Measurements from ENCODE around the gene FKBP6.
"Not testable (repeated sequence)": the region's sequence is repeated elsewhere in the genome, so short reads cannot be mapped to it uniquely, and the experiment has no call there.

DNA sequence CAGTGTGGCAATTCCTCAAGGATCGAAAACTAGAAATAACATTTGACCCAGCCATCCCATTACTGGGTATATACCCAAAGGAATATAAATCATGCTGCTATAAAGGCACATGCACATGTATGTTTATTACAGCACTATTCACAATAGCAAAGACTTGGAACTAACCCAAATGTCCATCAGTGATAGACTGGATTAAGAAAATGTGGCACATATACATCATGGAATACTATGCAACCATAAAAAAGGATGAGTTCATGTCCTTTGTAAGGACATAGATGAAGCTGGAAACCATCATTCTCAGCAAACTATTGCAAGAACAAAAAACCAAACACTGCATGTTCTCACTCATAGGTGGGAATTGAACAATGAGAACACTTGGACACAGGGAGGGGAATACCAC is 32.6 kb downstream of the FKBP6 start:
- TF ChIP-seq, protein P1, sequence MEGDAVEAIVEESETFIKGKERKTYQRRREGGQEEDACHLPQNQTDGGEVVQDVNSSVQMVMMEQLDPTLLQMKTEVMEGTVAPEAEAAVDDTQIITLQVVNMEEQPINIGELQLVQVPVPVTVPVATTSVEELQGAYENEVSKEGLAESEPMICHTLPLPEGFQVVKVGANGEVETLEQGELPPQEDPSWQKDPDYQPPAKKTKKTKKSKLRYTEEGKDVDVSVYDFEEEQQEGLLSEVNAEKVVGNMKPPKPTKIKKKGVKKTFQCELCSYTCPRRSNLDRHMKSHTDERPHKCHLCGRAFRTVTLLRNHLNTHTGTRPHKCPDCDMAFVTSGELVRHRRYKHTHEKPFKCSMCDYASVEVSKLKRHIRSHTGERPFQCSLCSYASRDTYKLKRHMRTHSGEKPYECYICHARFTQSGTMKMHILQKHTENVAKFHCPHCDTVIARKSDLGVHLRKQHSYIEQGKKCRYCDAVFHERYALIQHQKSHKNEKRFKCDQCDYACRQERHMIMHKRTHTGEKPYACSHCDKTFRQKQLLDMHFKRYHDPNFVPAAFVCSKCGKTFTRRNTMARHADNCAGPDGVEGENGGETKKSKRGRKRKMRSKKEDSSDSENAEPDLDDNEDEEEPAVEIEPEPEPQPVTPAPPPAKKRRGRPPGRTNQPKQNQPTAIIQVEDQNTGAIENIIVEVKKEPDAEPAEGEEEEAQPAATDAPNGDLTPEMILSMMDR (IDR thresholded peaks at IDR 0.05) = not testable (repeated sequence)
- TF ChIP-seq OVOL2 (CRISPR knock-in tag; IDR thresholded peaks at IDR 0.05; ENCODE audit: borderline replicate concordance); ZNF317 (CRISPR knock-in tag; IDR thresholded peaks at IDR 0.05; ENCODE audit: borderline replicate concordance, low read depth); FOXK1 (CRISPR knock-in tag; IDR thresholded peaks at IDR 0.05); GABPB1 (CRISPR knock-in tag; IDR thresholded peaks at IDR 0.05); NR2C2 (CRISPR knock-in tag; IDR thresholded peaks at IDR 0.05); NR1H2 (CRISPR knock-in tag; IDR thresholded peaks at IDR 0.05); NR3C1 (CRISPR knock-in tag; conservative IDR thresholded peaks at IDR 0.05; ENCODE audit: low read depth): not testable (repeated sequence)
- TF ChIP-seq, protein P2, sequence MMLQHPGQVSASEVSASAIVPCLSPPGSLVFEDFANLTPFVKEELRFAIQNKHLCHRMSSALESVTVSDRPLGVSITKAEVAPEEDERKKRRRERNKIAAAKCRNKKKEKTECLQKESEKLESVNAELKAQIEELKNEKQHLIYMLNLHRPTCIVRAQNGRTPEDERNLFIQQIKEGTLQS (CRISPR knock-in tag; conservative IDR thresholded peaks at IDR 0.05) = not testable (repeated sequence)

All from WTC11 (cell line).